CD4-positive, alpha-beta T cell treated with Interleukin-15 for 1 hour (primary cell): Measurements from ENCODE around the gene CEBPG.

Source experiments
- DNase-seq: peaks from one replicate; pipeline ENCODE4 v3.0.0-alpha.2; 2020

CEBPG gene

GRCh38 chr19:33395561-33396550 is 22.3 kb downstream of the CEBPG start:
- DNase-seq = peak; percentile 10

- DNase-seq = no peak
Observed at GRCh38 chr19:33396701-33397535, 23.4 kb downstream of the CEBPG start.

GRCh38 chr19:33397536-33398360 is 24.2 kb downstream of the CEBPG start:
- DNase-seq = no peak

- no peak for DNase-seq
Observed at GRCh38 chr19:33398361-33399060, 25.0 kb downstream of the CEBPG start.

GRCh38 chr19:33399081-33399744 is 25.7 kb downstream of the CEBPG start:
- DNase-seq = no peak

GRCh38 chr19:33399745-33400681 is 26.5 kb downstream of the CEBPG start:
- DNase-seq = no peak

GRCh38 chr19:33400856-33401682 is 27.6 kb downstream of the CEBPG start:
- DNase-seq = no peak

GRCh38 chr19:33401683-33402420 is 28.3 kb downstream of the CEBPG start:
- no peak for DNase-seq

- no peak for DNase-seq
Observed at GRCh38 chr19:33402421-33403220, 29.1 kb downstream of the CEBPG start.

GRCh38 chr19:33403221-33403972 is 29.9 kb downstream of the CEBPG start:
- DNase-seq = peak; percentile 11

- DNase-seq = no peak
Observed at GRCh38 chr19:33403973-33404304, 30.4 kb downstream of the CEBPG start.

GRCh38 chr19:33404506-33405253 is 31.2 kb downstream of the CEBPG start:
- DNase-seq = peak; percentile 13

GRCh38 chr19:33405254-33405552 is 31.7 kb downstream of the CEBPG start:
- DNase-seq = no peak

GRCh38 chr19:33405553-33406461 is 32.3 kb downstream of the CEBPG start:
- DNase-seq = peak; percentile 13

- DNase-seq = peak; percentile 66
Observed at GRCh38 chr19:33406521-33407139, 33.1 kb downstream of the CEBPG start.
